K562 (cell line): ENCODE measurements around the gene AGGF1. TPM values are rescaled to one million over a fixed set of nuclear protein-coding genes. Genes with fewer than 3 reads are reported as not detected.

Experiments used
- CHD1 ChIP-seq: fragments of 200-600 bp; sonication (generic); IDR thresholded peaks from one replicate; pipeline ENCODE4 v1.6.1; 2012; ENCODE audit warnings: mild to moderate bottlenecking, moderate library complexity, low read length, inconsistent platforms
- CHD4 ChIP-seq: fragments of 200-600 bp; sonication (generic); IDR thresholded peaks from 3 replicates; pipeline ENCODE4 v1.6.1; 2012; ENCODE audit warnings: low read depth, mild to moderate bottlenecking, mixed read lengths, low read length, inconsistent platforms; ENCODE audit not compliant: insufficient read depth, insufficient replicate concordance, poor library complexity, severe bottlenecking
- CREM ChIP-seq: IDR thresholded peaks from 2 replicates; pipeline ENCODE4 v1.6.1; 2014; ENCODE audit warnings: antibody characterized with exemption, low read depth
- ELF2 ChIP-seq: fragments of 250-450 bp; sonication (Bioruptor Pico); IDR thresholded peaks from 2 replicates; pipeline ENCODE4 v1.5.0; 2021; ENCODE audit warnings: mild to moderate bottlenecking
- FOXA3 ChIP-seq, 2 experiments: fragments of 450-650 bp in 1 of 2; sonication (generic) in 1 of 2; formaldehyde crosslinking; IDR thresholded peaks in 1 of 2; conservative IDR thresholded peaks in 1 of 2; 2 replicates each; pipeline versions ENCODE4 v1.4.0 to v1.8.0; 2020 to 2022; ENCODE audit warnings: mild to moderate bottlenecking in 2 of 2, missing genetic modification reagents in 1 of 2
- FOXM1 ChIP-seq, 2 experiments: fragments of 450-650 bp in 1 of 2; sonication (generic) in 1 of 2; formaldehyde crosslinking in 1 of 2; IDR thresholded peaks; 2 replicates each; pipeline versions ENCODE4 v1.6.1 to v1.9.0; 2017 to 2022; ENCODE audit warnings: low read depth in 2 of 2, mild to moderate bottlenecking in 2 of 2, missing genetic modification reagents in 1 of 2, moderate library complexity in 1 of 2
- TEAD4 ChIP-seq, 2 experiments: sonication (generic) in 1 of 2; formaldehyde crosslinking in 1 of 2; IDR thresholded peaks; 2 replicates each; pipeline versions ENCODE4 v1.6.1 to v1.8.0; 2012 to 2022; ENCODE audit warnings: borderline replicate concordance in 1 of 2, inconsistent platforms in 1 of 2, low read length in 1 of 2, mild to moderate bottlenecking in 1 of 2, missing genetic modification reagents in 1 of 2
- TRIM24 ChIP-seq, 2 experiments: fragments of 450-650 bp; IDR thresholded peaks; 2 replicates each; pipeline ENCODE4 v1.6.1; 2016
- ZMIZ1 ChIP-seq, 2 experiments: fragments of 150-350 bp in 1 of 2; IDR thresholded peaks; 2 replicates each; pipeline ENCODE4 v1.6.1; 2012 to 2016; ENCODE audit warnings: low read depth in 2 of 2, low read length in 2 of 2, mild to moderate bottlenecking in 1 of 2, moderate library complexity in 1 of 2
- ZNF408 ChIP-seq: fragments of 250-450 bp; sonication (Bioruptor Pico); IDR thresholded peaks from 2 replicates; pipeline ENCODE4 v1.4.0; 2020; ENCODE audit warnings: low read depth, mild to moderate bottlenecking, moderate library complexity
- polyA plus RNA-seq, 8 experiments: library from polyadenylated mRNA; depleted of rRNA in 4 of 8; stranded (reverse) in 5 of 8; unstranded in 3 of 8; fragments of >200 nt; fragmentation: Nextera tagmentation in 2 of 8; fragmentation: Illumina TruSeq in 1 of 8; extraction: Ambion mirVana in 2 of 8; extraction: Trizol in 1 of 8; gene quantifications; 2 replicates each; pipeline versions ENCODE4 v1.2.1 to v1.2.3, GENCODE V29; 2011 to 2014; ENCODE audit warnings: inconsistent platforms in 1 of 8, missing spikeins in 1 of 8
- total RNA-seq, 7 experiments: library from RNA; depleted of rRNA in 6 of 7; stranded (reverse); fragments of >200 nt in 6 of 7; fragmentation: Illumina TruSeq in 2 of 7; extraction: Trizol in 2 of 7; gene quantifications; 2 replicates each; pipeline versions ENCODE4 v1.2.1 to v1.2.3, GENCODE V29; 2011 to 2021; ENCODE audit warnings: low replicate concordance in 1 of 7
- TF ChIP-seq, protein P1 (sequence below): fragments of 450-650 bp; IDR thresholded peaks from 2 replicates; pipeline ENCODE4 v1.6.1; 2018; ENCODE audit not compliant: partially characterized antibody
- TF ChIP-seq, protein P2 (sequence below): fragments of 450-650 bp; IDR thresholded peaks from 2 replicates; pipeline ENCODE4 v1.6.1; 2017; ENCODE audit warnings: antibody characterized with exemption, mild to moderate bottlenecking

The AGGF1 gene
- total and polyA plus RNA-seq, 9 of the 15 experiments (the other 6 are each of a cell fraction or from before 2014, with no cell fraction given): 5.2 to 20.4 (median 13.4) TPM

DNA sequence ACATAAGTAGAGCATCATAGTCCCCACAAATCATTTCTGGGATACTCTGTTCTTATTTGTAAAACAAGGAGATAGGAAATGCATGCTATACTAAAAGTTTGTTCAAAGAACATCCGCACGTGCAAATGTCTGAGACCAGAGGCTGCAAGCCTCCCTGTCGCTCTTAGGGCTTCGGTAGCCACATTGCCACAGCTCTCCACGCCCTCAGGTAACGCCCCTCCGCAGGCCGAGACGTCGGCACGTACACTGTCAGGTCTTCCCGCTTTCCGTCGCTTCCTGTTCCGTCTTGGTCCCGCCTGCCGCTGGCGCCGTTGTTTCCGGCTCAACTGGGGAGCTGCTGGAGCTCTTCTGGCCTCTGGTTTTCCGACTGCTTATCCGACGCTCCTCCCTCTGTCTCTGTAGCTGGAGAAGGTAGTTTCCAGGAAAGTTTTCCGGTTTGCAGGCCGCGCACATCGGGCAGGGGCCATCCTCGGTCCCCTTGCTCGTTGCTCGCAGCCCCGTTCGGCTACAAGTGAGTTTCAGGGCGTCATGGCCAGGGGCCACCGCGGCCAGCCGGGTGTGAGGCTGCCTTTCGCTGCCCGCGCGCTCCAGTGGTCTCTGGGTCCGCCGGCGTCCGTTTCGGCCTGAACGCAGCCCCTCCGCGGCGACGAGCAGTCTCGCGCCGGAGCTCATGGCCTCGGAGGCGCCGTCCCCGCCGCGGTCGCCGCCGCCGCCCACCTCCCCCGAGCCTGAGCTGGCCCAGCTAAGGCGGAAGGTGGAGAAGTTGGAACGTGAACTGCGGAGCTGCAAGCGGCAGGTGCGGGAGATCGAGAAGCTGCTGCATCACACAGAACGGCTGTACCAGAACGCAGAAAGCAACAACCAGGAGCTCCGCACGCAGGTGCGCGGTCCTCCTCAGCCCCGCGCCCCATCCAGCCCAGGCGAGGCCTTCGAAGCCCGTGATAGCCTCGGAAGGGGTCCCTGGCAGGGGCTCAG lies at the start of gene AGGF1 (continued):
- TF ChIP-seq, protein P1, sequence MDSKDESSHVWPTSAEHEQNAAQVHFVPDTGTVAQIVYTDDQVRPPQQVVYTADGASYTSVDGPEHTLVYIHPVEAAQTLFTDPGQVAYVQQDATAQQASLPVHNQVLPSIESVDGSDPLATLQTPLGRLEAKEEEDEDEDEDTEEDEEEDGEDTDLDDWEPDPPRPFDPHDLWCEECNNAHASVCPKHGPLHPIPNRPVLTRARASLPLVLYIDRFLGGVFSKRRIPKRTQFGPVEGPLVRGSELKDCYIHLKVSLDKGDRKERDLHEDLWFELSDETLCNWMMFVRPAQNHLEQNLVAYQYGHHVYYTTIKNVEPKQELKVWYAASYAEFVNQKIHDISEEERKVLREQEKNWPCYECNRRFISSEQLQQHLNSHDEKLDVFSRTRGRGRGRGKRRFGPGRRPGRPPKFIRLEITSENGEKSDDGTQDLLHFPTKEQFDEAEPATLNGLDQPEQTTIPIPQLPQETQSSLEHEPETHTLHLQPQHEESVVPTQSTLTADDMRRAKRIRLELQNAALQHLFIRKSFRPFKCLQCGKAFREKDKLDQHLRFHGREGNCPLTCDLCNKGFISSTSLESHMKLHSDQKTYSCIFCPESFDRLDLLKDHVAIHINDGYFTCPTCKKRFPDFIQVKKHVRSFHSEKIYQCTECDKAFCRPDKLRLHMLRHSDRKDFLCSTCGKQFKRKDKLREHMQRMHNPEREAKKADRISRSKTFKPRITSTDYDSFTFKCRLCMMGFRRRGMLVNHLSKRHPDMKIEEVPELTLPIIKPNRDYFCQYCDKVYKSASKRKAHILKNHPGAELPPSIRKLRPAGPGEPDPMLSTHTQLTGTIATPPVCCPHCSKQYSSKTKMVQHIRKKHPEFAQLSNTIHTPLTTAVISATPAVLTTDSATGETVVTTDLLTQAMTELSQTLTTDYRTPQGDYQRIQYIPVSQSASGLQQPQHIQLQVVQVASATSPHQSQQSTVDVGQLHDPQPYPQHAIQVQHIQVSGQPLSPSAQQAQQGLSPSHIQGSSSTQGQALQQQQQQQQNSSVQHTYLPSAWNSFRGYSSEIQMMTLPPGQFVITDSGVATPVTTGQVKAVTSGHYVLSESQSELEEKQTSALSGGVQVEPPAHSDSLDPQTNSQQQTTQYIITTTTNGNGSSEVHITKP: peak; percentile 19
- no peak for TF ChIP-seq CHD4
- TF ChIP-seq CREM: peak; percentile 91
- peak in 1 of 2 experiments; percentile 73; a peak in 2 of 4 replicates for TF ChIP-seq TRIM24 (IDR thresholded peaks at IDR 0.05)
- 0 out of 2 replicates have a peak, but pooled peaks have one; percentile 8 for TF ChIP-seq ELF2 (CRISPR knock-in tag)
- TF ChIP-seq, protein P2, sequence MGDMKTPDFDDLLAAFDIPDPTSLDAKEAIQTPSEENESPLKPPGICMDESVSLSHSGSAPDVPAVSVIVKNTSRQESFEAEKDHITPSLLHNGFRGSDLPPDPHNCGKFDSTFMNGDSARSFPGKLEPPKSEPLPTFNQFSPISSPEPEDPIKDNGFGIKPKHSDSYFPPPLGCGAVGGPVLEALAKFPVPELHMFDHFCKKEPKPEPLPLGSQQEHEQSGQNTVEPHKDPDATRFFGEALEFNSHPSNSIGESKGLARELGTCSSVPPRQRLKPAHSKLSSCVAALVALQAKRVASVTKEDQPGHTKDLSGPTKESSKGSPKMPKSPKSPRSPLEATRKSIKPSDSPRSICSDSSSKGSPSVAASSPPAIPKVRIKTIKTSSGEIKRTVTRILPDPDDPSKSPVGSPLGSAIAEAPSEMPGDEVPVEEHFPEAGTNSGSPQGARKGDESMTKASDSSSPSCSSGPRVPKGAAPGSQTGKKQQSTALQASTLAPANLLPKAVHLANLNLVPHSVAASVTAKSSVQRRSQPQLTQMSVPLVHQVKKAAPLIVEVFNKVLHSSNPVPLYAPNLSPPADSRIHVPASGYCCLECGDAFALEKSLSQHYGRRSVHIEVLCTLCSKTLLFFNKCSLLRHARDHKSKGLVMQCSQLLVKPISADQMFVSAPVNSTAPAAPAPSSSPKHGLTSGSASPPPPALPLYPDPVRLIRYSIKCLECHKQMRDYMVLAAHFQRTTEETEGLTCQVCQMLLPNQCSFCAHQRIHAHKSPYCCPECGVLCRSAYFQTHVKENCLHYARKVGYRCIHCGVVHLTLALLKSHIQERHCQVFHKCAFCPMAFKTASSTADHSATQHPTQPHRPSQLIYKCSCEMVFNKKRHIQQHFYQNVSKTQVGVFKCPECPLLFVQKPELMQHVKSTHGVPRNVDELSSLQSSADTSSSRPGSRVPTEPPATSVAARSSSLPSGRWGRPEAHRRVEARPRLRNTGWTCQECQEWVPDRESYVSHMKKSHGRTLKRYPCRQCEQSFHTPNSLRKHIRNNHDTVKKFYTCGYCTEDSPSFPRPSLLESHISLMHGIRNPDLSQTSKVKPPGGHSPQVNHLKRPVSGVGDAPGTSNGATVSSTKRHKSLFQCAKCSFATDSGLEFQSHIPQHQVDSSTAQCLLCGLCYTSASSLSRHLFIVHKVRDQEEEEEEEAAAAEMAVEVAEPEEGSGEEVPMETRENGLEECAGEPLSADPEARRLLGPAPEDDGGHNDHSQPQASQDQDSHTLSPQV: peak; percentile 67
- no peak for TF ChIP-seq ZNF408 (CRISPR knock-in tag)
- peak; percentile 27; the same call in 1 of the 2 replicates for TF ChIP-seq FOXM1 (IDR thresholded peaks at IDR 0.05; ENCODE audit: low read depth)
- TF ChIP-seq FOXM1 (CRISPR knock-in tag; IDR thresholded peaks at IDR 0.05; ENCODE audit: low read depth): 0 out of 2 replicates have a peak, but pooled peaks have one; percentile 34
- no peak for TF ChIP-seq ZMIZ1 (IDR thresholded peaks at IDR 0.05; ENCODE audit: low read depth in 2 of 2, low read length in 2 of 2)
- TF ChIP-seq CHD1: peak; percentile 34
- TF ChIP-seq FOXA3 (CRISPR knock-in tag; conservative IDR thresholded peaks at IDR 0.05 in 1 of 2, IDR thresholded peaks at IDR 0.05 in 1 of 2): no peak; a peak in 1 of 4 replicates
- peak; percentile 26; the same call in 1 of the 2 replicates for TF ChIP-seq TEAD4 (IDR thresholded peaks at IDR 0.05; ENCODE audit: low read length)
- TF ChIP-seq TEAD4 (CRISPR knock-in tag; IDR thresholded peaks at IDR 0.05; ENCODE audit: borderline replicate concordance): no peak
